ENCODE measurements around the gene ATP6AP2.
A peak's percentile ranks its signal among the peaks of the same experiment; 100 is the strongest.

ATP6AP2 gene

GRCh38 chrX:40550066-40550465, 30.7 kb upstream of the ATP6AP2 start:
- no peak for DNase-seq (ENCODE audit: extremely low read depth, insufficient read length)
- H3K36me3 ChIP-seq (ENCODE audit: control insufficient read depth, insufficient read depth, low read length), result no peaks in the 10 kb centered on the region

GRCh38 chrX:40552768-40553167, 28.0 kb upstream of the ATP6AP2 start:
- DNase-seq (ENCODE audit: extremely low read depth, insufficient read length), result no peak
- Histone ChIP-seq H3K4me3 (replicated peaks; ENCODE audit: low read depth, low read length) (no peak overlapping the region), H3K36me3 (ENCODE audit: control insufficient read depth, insufficient read depth, low read length) (no peaks in the 10 kb centered on the region), H3K27me3 (replicated peaks; ENCODE audit: control insufficient read depth, insufficient read depth, low read length) (no peaks in the 10 kb centered on the region)
- TF ChIP-seq CTCF (IDR thresholded peaks at IDR 0.05; ENCODE audit: insufficient read depth, low read length, poor library complexity, severe bottlenecking), result peak; percentile 18

More at GRCh38 chrX:40550066-40550465, 30.7 kb upstream of the ATP6AP2 start:
- Histone ChIP-seq H3K4me3 (replicated peaks; ENCODE audit: low read depth, low read length) (no peak overlapping the region), H3K27me3 (replicated peaks; ENCODE audit: control insufficient read depth, insufficient read depth, low read length) (no peaks in the 10 kb centered on the region)
- TF ChIP-seq CTCF (IDR thresholded peaks at IDR 0.05; ENCODE audit: insufficient read depth, low read length, poor library complexity, severe bottlenecking), result no peak

GRCh38 chrX:40558590-40558989, 22.2 kb upstream of the ATP6AP2 start:
- TF ChIP-seq CTCF (IDR thresholded peaks at IDR 0.05; ENCODE audit: insufficient read depth, low read length, poor library complexity, severe bottlenecking), result no peak
- H3K27me3 ChIP-seq (replicated peaks; ENCODE audit: control insufficient read depth, insufficient read depth, low read length), result no peaks in the 10 kb centered on the region
- H3K36me3 ChIP-seq (ENCODE audit: control insufficient read depth, insufficient read depth, low read length), result no peaks in the 10 kb centered on the region
- no peak overlapping the region for H3K4me3 ChIP-seq (replicated peaks; ENCODE audit: low read depth, low read length)
- no peak for DNase-seq (ENCODE audit: extremely low read depth, insufficient read length)

- no peak for TF ChIP-seq CTCF (IDR thresholded peaks at IDR 0.05; ENCODE audit: insufficient read depth, low read length, poor library complexity, severe bottlenecking)
- no peak overlapping the region for H3K4me3 ChIP-seq (replicated peaks; ENCODE audit: low read depth, low read length)
- no peaks in the 10 kb centered on the region for H3K36me3 ChIP-seq (ENCODE audit: control insufficient read depth, insufficient read depth, low read length)
- no peaks in the 10 kb centered on the region for H3K27me3 ChIP-seq (replicated peaks; ENCODE audit: control insufficient read depth, insufficient read depth, low read length)
- DNase-seq (ENCODE audit: extremely low read depth, insufficient read length), result no peak
Measured at GRCh38 chrX:40563784-40564183, 17.0 kb upstream of the ATP6AP2 start.

GRCh38 chrX:40564447-40564846, 16.3 kb upstream of the ATP6AP2 start:
- Histone ChIP-seq H3K36me3 (ENCODE audit: control insufficient read depth, insufficient read depth, low read length) (no peaks in the 10 kb centered on the region), H3K4me3 (replicated peaks; ENCODE audit: low read depth, low read length) (no peak overlapping the region), H3K27me3 (replicated peaks; ENCODE audit: control insufficient read depth, insufficient read depth, low read length) (no peaks in the 10 kb centered on the region)
- TF ChIP-seq CTCF (IDR thresholded peaks at IDR 0.05; ENCODE audit: insufficient read depth, low read length, poor library complexity, severe bottlenecking), result no peak
- DNase-seq (ENCODE audit: extremely low read depth, insufficient read length), result no peak
